BLaER1 treated with 17β-estradiol and CSF1 and Interleukin-3, amounts not matched to agents 10 nM and 100 nM (cell line): ENCODE data around the gene PDIA3.

Source experiments
- H3K27ac ChIP-seq, 11 experiments: shearing (Covaris generic); formaldehyde crosslinking; 2 replicates each; pipeline ENCODE4 v1.8.1; 2022
- H3K27me3 ChIP-seq, 11 experiments: shearing (Covaris generic); formaldehyde crosslinking; 2 replicates each; pipeline ENCODE4 v1.8.1; 2022
- H3K36me3 ChIP-seq, 11 experiments: shearing (Covaris generic); formaldehyde crosslinking; 2 replicates each; pipeline ENCODE4 v1.8.1; 2022
- H3K4me1 ChIP-seq, 10 experiments: shearing (Covaris generic); formaldehyde crosslinking; 2 replicates each; pipeline ENCODE4 v1.8.1; 2022
- H3K4me2 ChIP-seq, 11 experiments: shearing (Covaris generic); formaldehyde crosslinking; 2 replicates each; pipeline ENCODE4 v1.8.1; 2022
- H3K4me3 ChIP-seq, 10 experiments: shearing (Covaris generic); formaldehyde crosslinking; 2 replicates each; pipeline ENCODE4 v1.8.1; 2022
- H3K9ac ChIP-seq, 11 experiments: shearing (Covaris generic); formaldehyde crosslinking; 2 replicates each; pipeline ENCODE4 v1.8.1; 2022
- H3K9me3 ChIP-seq, 11 experiments: shearing (Covaris generic); formaldehyde crosslinking; replicated peaks in 1 of 11; 2 replicates each; pipeline ENCODE4 v1.8.1; 2022
- H4K20me1 ChIP-seq, 11 experiments: shearing (Covaris generic); formaldehyde crosslinking; 2 replicates each; pipeline ENCODE4 v1.8.1; 2022
- Cebpa-rat ChIP-seq, 11 experiments: shearing (Covaris generic); IDR thresholded peaks; 2 replicates each; pipeline ENCODE4 v1.8.1; 2022

The PDIA3 gene

GRCh38 chr15:43748376-43748775 is 2.1 kb downstream of the PDIA3 start:
- H3K4me1 ChIP-seq, result peaks cover 38 to 70% (median 48%) of the 10 kb centered on the region in 10 experiments
- H3K4me3 ChIP-seq, result peak overlapping the region; percentile 82 to 95 (median 88); a peak in 19 of 20 replicates
- H3K4me2 ChIP-seq, result peak overlapping the region; percentile 82 to 96 (median 88)
- no peaks in the 10 kb centered on the region for H3K9me3 ChIP-seq
- TF ChIP-seq Cebpa-rat (IDR thresholded peaks at IDR 0.05), result no peak
- H3K36me3 ChIP-seq, result peaks cover 24 to 48% (median 42%) of the 10 kb centered on the region in 11 experiments
- H3K9ac ChIP-seq, result peak overlapping the region in 9 of 11 experiments; percentile 95 to 98 (median 97); a peak in 16 of 22 replicates
- H3K27me3 ChIP-seq, result no peaks in the 10 kb centered on the region
- peak overlapping the region in 1 of 11 experiments; percentile 97; a peak in 2 of 22 replicates for H3K27ac ChIP-seq
- H4K20me1 ChIP-seq, result peaks cover 64 to 69% (median 65%) of the 10 kb centered on the region in 11 experiments; a peak in 21 of 22 replicates

DNA sequence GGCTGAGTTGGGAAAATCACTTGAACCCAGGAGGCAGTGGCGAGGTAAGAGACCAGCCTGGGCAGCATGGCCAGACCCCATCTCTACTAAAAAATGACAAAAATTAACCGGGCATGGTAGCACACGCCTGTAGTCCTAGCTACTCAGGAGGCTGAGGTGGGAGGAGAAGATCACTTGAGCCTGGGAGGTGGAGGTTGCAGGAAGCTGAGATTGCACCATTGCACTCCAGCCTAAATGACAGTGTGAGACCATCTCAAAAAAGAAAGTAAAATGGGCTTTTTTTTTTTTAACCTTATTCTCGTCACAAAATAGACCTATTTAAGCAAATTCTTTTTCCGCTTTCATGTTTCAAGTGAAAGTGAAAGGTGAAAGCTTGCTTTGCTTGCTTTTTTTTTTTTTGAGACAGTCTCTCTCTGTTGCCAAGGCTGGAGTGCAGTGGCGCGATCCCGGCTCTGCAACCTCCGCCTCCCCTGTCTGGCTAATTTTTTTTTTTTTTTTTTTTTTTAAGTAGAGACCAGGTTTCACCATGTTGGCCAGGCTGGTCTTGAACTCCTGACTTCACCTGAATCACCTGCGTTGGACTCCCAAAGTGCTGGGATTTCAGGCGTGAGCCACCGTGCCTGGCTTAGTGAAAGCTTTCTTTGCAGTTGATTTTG is 3.6 kb downstream of the PDIA3 start:
- Histone ChIP-seq H3K27me3 (no peaks in the 10 kb centered on the region), H3K4me3 (peak overlapping the region in 9 of 10 experiments; percentile 38 to 95 (median 88); a peak in 19 of 20 replicates), H3K4me1 (peaks cover 34 to 64% (median 46%) of the 10 kb centered on the region in 10 experiments), H4K20me1 (peaks cover 78 to 83% (median 80%) of the 10 kb centered on the region in 11 experiments; a peak in 21 of 22 replicates), H3K4me2 (peak overlapping the region; percentile 82 to 96 (median 88)), H3K27ac (peak overlapping the region in 8 of 11 experiments; percentile 18 to 60 (median 45); a peak in 14 of 22 replicates), H3K36me3 (peaks cover 39 to 62% (median 57%) of the 10 kb centered on the region in 11 experiments), H3K9me3 (no peaks in the 10 kb centered on the region), H3K9ac (peak overlapping the region; percentile 33 to 98 (median 58); a peak in 19 of 22 replicates)
- TF ChIP-seq Cebpa-rat (IDR thresholded peaks at IDR 0.05), result peak in 2 of 11 experiments; percentile 62 to 69; a peak in 3 of 22 replicates

- peaks cover 28 to 55% (median 41%) of the 10 kb centered on the region in 10 experiments for H3K4me1 ChIP-seq
- H3K27ac ChIP-seq, result no peak overlapping the region
- peaks cover 59 to 83% (median 77%) of the 10 kb centered on the region in 11 experiments for H3K36me3 ChIP-seq
- H4K20me1 ChIP-seq, result peaks cover 98 to 100% (median 99%) of the 10 kb centered on the region in 11 experiments; a peak in 21 of 22 replicates
- H3K4me2 ChIP-seq, result peak overlapping the region in 3 of 11 experiments; percentile 88 to 96 (median 92); a peak in 2 of 22 replicates
- no peak overlapping the region for H3K4me3 ChIP-seq
- H3K9me3 ChIP-seq, result no peaks in the 10 kb centered on the region
- H3K27me3 ChIP-seq, result no peaks in the 10 kb centered on the region
- H3K9ac ChIP-seq, result peak overlapping the region in 1 of 11 experiments; percentile 26; a peak in 1 of 22 replicates
- TF ChIP-seq Cebpa-rat (IDR thresholded peaks at IDR 0.05), result no peak
Observed at GRCh38 chr15:43751885-43752284, 5.6 kb downstream of the PDIA3 start.

- TF ChIP-seq Cebpa-rat (IDR thresholded peaks at IDR 0.05), result no peak
Observed at GRCh38 chr15:43762824-43763223, 16.6 kb downstream of the PDIA3 start.

GRCh38 chr15:43763819-43764446 is 17.7 kb downstream of the PDIA3 start:
- no peak overlapping the region for H3K9ac ChIP-seq
- H3K4me3 ChIP-seq, result no peak overlapping the region
- no peaks in the 10 kb centered on the region for H3K4me1 ChIP-seq
- no peak for TF ChIP-seq Cebpa-rat (IDR thresholded peaks at IDR 0.05)
- H3K36me3 ChIP-seq, result peaks cover 99 to 100% (median 100%) of the 10 kb centered on the region in 11 experiments
- H4K20me1 ChIP-seq, result peaks cover 48 to 100% (median 86%) of the 10 kb centered on the region in 11 experiments; a peak in 20 of 22 replicates
- no peaks in the 10 kb centered on the region for H3K9me3 ChIP-seq
- no peak overlapping the region for H3K27ac ChIP-seq
- no peaks in the 10 kb centered on the region for H3K27me3 ChIP-seq
- H3K4me2 ChIP-seq, result no peak overlapping the region

More at GRCh38 chr15:43762824-43763223, 16.6 kb downstream of the PDIA3 start:
- H3K27me3 ChIP-seq, result no peaks in the 10 kb centered on the region
- no peak overlapping the region for H3K4me2 ChIP-seq
- no peak overlapping the region for H3K9ac ChIP-seq
- H3K27ac ChIP-seq, result no peak overlapping the region
- H4K20me1 ChIP-seq, result peaks cover 47 to 100% (median 89%) of the 10 kb centered on the region in 11 experiments; a peak in 21 of 22 replicates
- H3K4me3 ChIP-seq, result no peak overlapping the region
- H3K4me1 ChIP-seq, result no peaks in the 10 kb centered on the region
- peaks cover 99 to 100% (median 100%) of the 10 kb centered on the region in 11 experiments for H3K36me3 ChIP-seq
- no peaks in the 10 kb centered on the region for H3K9me3 ChIP-seq

GRCh38 chr15:43769584-43770228 is 23.5 kb downstream of the PDIA3 start:
- H3K4me3 ChIP-seq, result no peak overlapping the region
- no peak overlapping the region for H3K27ac ChIP-seq
- H4K20me1 ChIP-seq, result peaks cover 33 to 96% (median 77%) of the 10 kb centered on the region in 11 experiments; a peak in 20 of 22 replicates
- TF ChIP-seq Cebpa-rat (IDR thresholded peaks at IDR 0.05), result no peak
- H3K4me1 ChIP-seq, result peaks cover 0 to 30% (median 8%) of the 10 kb centered on the region in 10 experiments; a peak in 13 of 20 replicates
- H3K9ac ChIP-seq, result no peak overlapping the region
- H3K27me3 ChIP-seq, result no peaks in the 10 kb centered on the region
- H3K4me2 ChIP-seq, result peak overlapping the region in 1 of 11 experiments; percentile 75; a peak in 1 of 22 replicates
- H3K9me3 ChIP-seq, result no peaks in the 10 kb centered on the region
- peaks cover 90 to 100% (median 97%) of the 10 kb centered on the region in 11 experiments for H3K36me3 ChIP-seq

GRCh38 chr15:43771816-43772215 is 25.6 kb downstream of the PDIA3 start:
- no peak for TF ChIP-seq Cebpa-rat (IDR thresholded peaks at IDR 0.05)

DNA sequence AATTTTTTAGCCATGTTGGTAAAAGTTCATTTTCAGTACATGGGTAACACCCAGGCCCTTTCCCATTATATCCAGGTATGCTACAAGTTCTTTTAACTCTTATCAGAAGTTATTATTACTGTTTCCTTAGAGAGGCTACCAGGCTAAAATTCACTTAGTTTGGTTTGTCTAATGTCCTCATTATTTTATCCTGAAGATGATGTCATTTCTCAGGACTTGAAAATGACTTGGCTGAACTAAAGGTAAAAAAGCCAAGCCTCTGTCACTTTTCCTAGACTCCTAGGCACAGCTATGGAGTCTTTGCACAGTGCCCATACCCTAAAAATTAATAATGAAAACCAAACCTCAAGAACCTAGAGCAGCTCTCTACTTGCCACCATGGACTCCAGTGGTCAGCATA is 26.4 kb downstream of the PDIA3 start:
- Histone ChIP-seq H3K9ac (no peak overlapping the region), H4K20me1 (peaks cover 26 to 90% (median 81%) of the 10 kb centered on the region in 11 experiments; a peak in 21 of 22 replicates), H3K36me3 (peaks cover 61 to 74% (median 68%) of the 10 kb centered on the region in 11 experiments), H3K4me3 (no peak overlapping the region), H3K27ac (peak overlapping the region in 1 of 11 experiments; percentile 30; a peak in 1 of 22 replicates), H3K27me3 (no peaks in the 10 kb centered on the region), H3K9me3 (no peaks in the 10 kb centered on the region), H3K4me1 (peaks cover 19 to 49% (median 28%) of the 10 kb centered on the region in 10 experiments), H3K4me2 (no peak overlapping the region; a peak in 1 of 22 replicates)
- no peak for TF ChIP-seq Cebpa-rat (IDR thresholded peaks at IDR 0.05)

More at GRCh38 chr15:43771816-43772215, 25.6 kb downstream of the PDIA3 start:
- Histone ChIP-seq H3K9me3 (no peaks in the 10 kb centered on the region), H3K4me3 (no peak overlapping the region), H4K20me1 (peaks cover 29 to 99% (median 86%) of the 10 kb centered on the region in 11 experiments; a peak in 21 of 22 replicates), H3K27ac (peak overlapping the region in 2 of 11 experiments; percentile 13 to 30; a peak in 2 of 22 replicates), H3K27me3 (no peaks in the 10 kb centered on the region), H3K4me1 (peaks cover 16 to 46% (median 24%) of the 10 kb centered on the region in 10 experiments), H3K36me3 (peaks cover 69 to 82% (median 76%) of the 10 kb centered on the region in 11 experiments), H3K4me2 (peak overlapping the region in 4 of 11 experiments; percentile 42 to 75 (median 64); a peak in 8 of 22 replicates), H3K9ac (peak overlapping the region in 1 of 11 experiments; percentile 10; a peak in 1 of 22 replicates)
